GM23338 (cell line): ENCODE results near the gene TBCEL. TPM values are rescaled to one million over a fixed set of nuclear protein-coding genes. Genes with fewer than 3 reads are reported as not detected.

Experiments
- ATAC-seq: fragments of 200-7000 bp; cut with Tn5 transposase; 3 replicates; pipeline ENCODE4 v1.9.1; 2020
- DNase-seq: peaks from one replicate; pipeline ENCODE4 v3.0.0-alpha.2; 2015; ENCODE audit warnings: low spot score
- H2AFZ ChIP-seq: fragments of 200-600 bp; sonication (generic); 2 replicates; pipeline ENCODE4 v1.8.0; 2016; ENCODE audit warnings: antibody characterized with exemption, mild to moderate bottlenecking, moderate library complexity
- H3F3A ChIP-seq: fragments of 200-600 bp; sonication (generic); replicated peaks from 2 replicates; pipeline ENCODE4 v1.8.0; 2017; ENCODE audit warnings: antibody characterized with exemption, mixed run types, low read depth
- H3K27ac ChIP-seq: fragments of 200-600 bp; sonication (generic); 2 replicates; pipeline ENCODE4 v1.6.1; 2016; ENCODE audit warnings: low read depth
- H3K27me3 ChIP-seq: fragments of 200-600 bp; sonication (generic); 2 replicates; pipeline ENCODE4 v1.8.0; 2016; ENCODE audit warnings: mild to moderate bottlenecking, mixed run types, moderate library complexity; ENCODE audit not compliant: insufficient read depth
- H3K36me3 ChIP-seq: fragments of 200-600 bp; sonication (generic); 2 replicates; pipeline ENCODE4 v1.8.0; 2016; ENCODE audit warnings: mild to moderate bottlenecking; ENCODE audit not compliant: insufficient read depth
- H3K4me1 ChIP-seq: fragments of 200-600 bp; sonication (generic); 2 replicates; pipeline ENCODE4 v1.8.0; 2016; ENCODE audit warnings: mild to moderate bottlenecking, moderate library complexity; ENCODE audit not compliant: insufficient read depth
- H3K4me2 ChIP-seq: fragments of 200-600 bp; sonication (generic); 2 replicates; pipeline ENCODE4 v1.7.1; 2017; ENCODE audit warnings: mixed run types
- H3K4me3 ChIP-seq: fragments of 200-600 bp; sonication (generic); 2 replicates; pipeline ENCODE4 v1.6.1; 2016; ENCODE audit warnings: mixed run types
- H3K79me2 ChIP-seq: fragments of 200-600 bp; sonication (generic); replicated peaks from 2 replicates; pipeline ENCODE4 v1.8.0; 2017; ENCODE audit warnings: mild to moderate bottlenecking; ENCODE audit not compliant: insufficient read depth
- H3K9me2 ChIP-seq: fragments of 200-600 bp; sonication (generic); 2 replicates; pipeline ENCODE4 v1.8.0; 2017; ENCODE audit not compliant: insufficient read depth
- H4K20me1 ChIP-seq: fragments of 200-600 bp; sonication (generic); replicated peaks from 2 replicates; pipeline ENCODE4 v1.8.0; 2017; ENCODE audit warnings: mild to moderate bottlenecking; ENCODE audit not compliant: insufficient read depth
- H3K27ac Mint-ChIP-seq: 2 replicates; pipeline ENCODE4 v1.8.0; 2020; ENCODE audit warnings: inconsistent platforms, mild to moderate bottlenecking, moderate library complexity, mixed read lengths
- H3K27me3 Mint-ChIP-seq: 3 replicates; pipeline ENCODE4 v1.8.0; 2022; ENCODE audit warnings: low read depth, mild to moderate bottlenecking, moderate library complexity, mixed read lengths, inconsistent platforms; ENCODE audit not compliant: insufficient read depth, poor library complexity
- H3K36me3 Mint-ChIP-seq: 3 replicates; pipeline ENCODE4 v1.8.0; 2021; ENCODE audit warnings: low read depth, mild to moderate bottlenecking, inconsistent platforms, moderate library complexity, mixed read lengths
- H3K4me1 Mint-ChIP-seq: 3 replicates; pipeline ENCODE4 v1.8.0; 2020; ENCODE audit warnings: mild to moderate bottlenecking, inconsistent platforms, mixed read lengths
- H3K4me3 Mint-ChIP-seq: 3 replicates; pipeline ENCODE4 v1.8.0; 2021; ENCODE audit warnings: moderate library complexity, mild to moderate bottlenecking, inconsistent platforms, mixed read lengths
- H3K9me3 Mint-ChIP-seq: 3 replicates; pipeline ENCODE4 v1.8.0; 2020; ENCODE audit warnings: moderate library complexity, mild to moderate bottlenecking, inconsistent platforms, mixed read lengths
- CREB1 ChIP-seq: fragments of 250-450 bp; sonication (Bioruptor Pico); IDR thresholded peaks from 2 replicates; pipeline ENCODE4 v1.5.0; 2020; ENCODE audit warnings: low read depth, mild to moderate bottlenecking, moderate library complexity
- EZH2 ChIP-seq: fragments of 200-600 bp; sonication (generic); IDR thresholded peaks from one replicate; pipeline ENCODE4 v1.8.0; 2017; ENCODE audit warnings: antibody characterized with exemption, mild to moderate bottlenecking, low read depth; ENCODE audit not compliant: unreplicated experiment
- EZH2phosphoT487 ChIP-seq: fragments of 200-600 bp; sonication (generic); IDR thresholded peaks from one replicate; pipeline ENCODE4 v1.8.1; 2018; ENCODE audit warnings: antibody characterized with exemption; ENCODE audit not compliant: unreplicated experiment
- JUNB ChIP-seq: IDR thresholded peaks from one replicate; pipeline ENCODE4 v1.6.1; 2016; ENCODE audit warnings: antibody characterized with exemption; ENCODE audit not compliant: unreplicated experiment
- NANOG ChIP-seq: IDR thresholded peaks from 2 replicates; pipeline ENCODE4 v1.6.1; 2016; ENCODE audit warnings: antibody characterized with exemption, borderline replicate concordance
- POLR2AphosphoS5 ChIP-seq: IDR thresholded peaks from 2 replicates; pipeline ENCODE4 v1.6.1; 2016; ENCODE audit warnings: antibody characterized with exemption, low read depth
- STAT1 ChIP-seq: IDR thresholded peaks from one replicate; pipeline ENCODE4 v1.6.1; 2016; ENCODE audit warnings: antibody characterized with exemption; ENCODE audit not compliant: unreplicated experiment
- ZNF114 ChIP-seq: fragments of 250-450 bp; sonication (Bioruptor Pico); IDR thresholded peaks from 2 replicates; pipeline ENCODE4 v1.5.0; 2020; ENCODE audit warnings: mild to moderate bottlenecking, moderate library complexity
- ZNF331 ChIP-seq: fragments of 250-450 bp; sonication (Bioruptor Pico); IDR thresholded peaks from 2 replicates; pipeline ENCODE4 v1.5.0; 2020; ENCODE audit warnings: low read depth, mild to moderate bottlenecking, moderate library complexity
- polyA plus RNA-seq: library from polyadenylated mRNA; unstranded; fragments of >200 nt; fragmentation: Nextera tagmentation; extraction: Ambion mirVana; gene quantifications from 2 replicates; pipeline ENCODE4 v1.2.1, GENCODE V29; 2016
- total RNA-seq: library from RNA; depleted of rRNA; stranded (reverse); fragments of >200 nt; shearing (Covaris generic); gene quantifications from 2 replicates; pipeline ENCODE4 v1.2.3, GENCODE V29; 2014
- TF ChIP-seq, protein P1 (sequence below): IDR thresholded peaks from 2 replicates; pipeline ENCODE4 v1.6.1; 2016; ENCODE audit warnings: antibody characterized with exemption
- TF ChIP-seq, protein P2 (sequence below): IDR thresholded peaks from one replicate; pipeline ENCODE4 v1.6.1; 2018; ENCODE audit warnings: antibody characterized with exemption; ENCODE audit not compliant: unreplicated experiment
- TF ChIP-seq, protein P3 (sequence below), 2 experiments: fragments of 200-600 bp in 1 of 2; sonication (generic) in 1 of 2; conservative IDR thresholded peaks; 2 replicates each; pipeline versions ENCODE4 v1.5.1 to v1.6.1; 2016 to 2017; ENCODE audit warnings: antibody characterized with exemption in 2 of 2, low read depth in 2 of 2, mild to moderate bottlenecking in 2 of 2, moderate library complexity in 1 of 2
- TF ChIP-seq, protein P4 (sequence below): fragments of 250-450 bp; sonication (Bioruptor Pico); IDR thresholded peaks from 2 replicates; pipeline ENCODE4 v1.5.0; 2020; ENCODE audit warnings: mild to moderate bottlenecking, moderate library complexity

Gene TBCEL
- total and polyA plus RNA-seq, 2 experiments from 2014 or later = 5.4 to 16.2 TPM

DNA sequence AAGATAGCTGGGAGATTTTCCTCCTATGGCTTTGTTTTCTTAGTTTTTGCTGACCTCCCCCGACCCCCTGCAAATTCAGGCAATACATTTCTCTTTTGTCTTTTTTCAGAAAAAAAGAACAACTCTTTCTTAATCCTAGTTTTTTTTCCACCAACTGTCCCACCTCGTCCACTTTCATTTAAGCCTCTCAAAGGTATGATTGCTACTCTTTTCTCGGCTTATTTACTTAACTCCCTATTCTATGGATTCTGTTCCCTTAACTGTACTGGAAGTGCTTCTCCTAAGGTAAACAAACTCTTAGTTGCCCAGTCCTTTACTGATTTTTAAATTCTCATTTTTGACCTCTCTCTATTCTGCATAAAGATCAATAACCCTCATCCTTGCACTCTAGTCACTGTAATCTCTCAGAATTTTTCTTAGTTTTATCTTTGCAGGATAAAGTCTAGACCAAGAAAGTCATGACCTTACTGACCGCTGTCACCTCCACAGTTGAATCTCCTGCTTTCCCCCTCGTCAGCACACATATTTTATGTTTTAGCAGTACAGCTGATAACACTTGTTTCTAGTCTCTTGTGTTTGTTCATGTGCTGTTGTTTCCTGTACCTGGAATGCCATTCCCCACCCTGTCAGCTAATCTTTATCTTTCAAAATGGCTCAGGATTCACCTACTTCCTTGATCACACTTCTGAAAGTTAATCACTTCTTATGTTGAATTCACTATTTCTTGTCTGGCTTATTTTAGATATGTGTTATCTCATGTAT is 14.9 kb downstream of the TBCEL start:
- Mint-ChIP-seq H3K36me3 (no peaks in the 10 kb centered on the region), H3K9me3 (no peaks in the 10 kb centered on the region), H3K4me1 (peaks cover 72% of the 10 kb centered on the region), H3K27me3 (no peaks in the 10 kb centered on the region), H3K27ac (peak overlapping the region; percentile 70), H3K4me3 (peak overlapping the region; percentile 7; the same call in 2 of the 3 replicates)
- H4K20me1 ChIP-seq = no peaks in the 10 kb centered on the region
- no peak for TF ChIP-seq POLR2AphosphoS5
- TF ChIP-seq JUNB = no peak
- TF ChIP-seq, protein P1, sequence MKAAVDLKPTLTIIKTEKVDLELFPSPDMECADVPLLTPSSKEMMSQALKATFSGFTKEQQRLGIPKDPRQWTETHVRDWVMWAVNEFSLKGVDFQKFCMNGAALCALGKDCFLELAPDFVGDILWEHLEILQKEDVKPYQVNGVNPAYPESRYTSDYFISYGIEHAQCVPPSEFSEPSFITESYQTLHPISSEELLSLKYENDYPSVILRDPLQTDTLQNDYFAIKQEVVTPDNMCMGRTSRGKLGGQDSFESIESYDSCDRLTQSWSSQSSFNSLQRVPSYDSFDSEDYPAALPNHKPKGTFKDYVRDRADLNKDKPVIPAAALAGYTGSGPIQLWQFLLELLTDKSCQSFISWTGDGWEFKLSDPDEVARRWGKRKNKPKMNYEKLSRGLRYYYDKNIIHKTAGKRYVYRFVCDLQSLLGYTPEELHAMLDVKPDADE = no peak
- no peak for TF ChIP-seq NANOG
- TF ChIP-seq EZH2 = no peak
- TF ChIP-seq ZNF114 = no peak
- TF ChIP-seq, protein P2, sequence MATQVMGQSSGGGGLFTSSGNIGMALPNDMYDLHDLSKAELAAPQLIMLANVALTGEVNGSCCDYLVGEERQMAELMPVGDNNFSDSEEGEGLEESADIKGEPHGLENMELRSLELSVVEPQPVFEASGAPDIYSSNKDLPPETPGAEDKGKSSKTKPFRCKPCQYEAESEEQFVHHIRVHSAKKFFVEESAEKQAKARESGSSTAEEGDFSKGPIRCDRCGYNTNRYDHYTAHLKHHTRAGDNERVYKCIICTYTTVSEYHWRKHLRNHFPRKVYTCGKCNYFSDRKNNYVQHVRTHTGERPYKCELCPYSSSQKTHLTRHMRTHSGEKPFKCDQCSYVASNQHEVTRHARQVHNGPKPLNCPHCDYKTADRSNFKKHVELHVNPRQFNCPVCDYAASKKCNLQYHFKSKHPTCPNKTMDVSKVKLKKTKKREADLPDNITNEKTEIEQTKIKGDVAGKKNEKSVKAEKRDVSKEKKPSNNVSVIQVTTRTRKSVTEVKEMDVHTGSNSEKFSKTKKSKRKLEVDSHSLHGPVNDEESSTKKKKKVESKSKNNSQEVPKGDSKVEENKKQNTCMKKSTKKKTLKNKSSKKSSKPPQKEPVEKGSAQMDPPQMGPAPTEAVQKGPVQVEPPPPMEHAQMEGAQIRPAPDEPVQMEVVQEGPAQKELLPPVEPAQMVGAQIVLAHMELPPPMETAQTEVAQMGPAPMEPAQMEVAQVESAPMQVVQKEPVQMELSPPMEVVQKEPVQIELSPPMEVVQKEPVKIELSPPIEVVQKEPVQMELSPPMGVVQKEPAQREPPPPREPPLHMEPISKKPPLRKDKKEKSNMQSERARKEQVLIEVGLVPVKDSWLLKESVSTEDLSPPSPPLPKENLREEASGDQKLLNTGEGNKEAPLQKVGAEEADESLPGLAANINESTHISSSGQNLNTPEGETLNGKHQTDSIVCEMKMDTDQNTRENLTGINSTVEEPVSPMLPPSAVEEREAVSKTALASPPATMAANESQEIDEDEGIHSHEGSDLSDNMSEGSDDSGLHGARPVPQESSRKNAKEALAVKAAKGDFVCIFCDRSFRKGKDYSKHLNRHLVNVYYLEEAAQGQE = no peak
- TF ChIP-seq ZNF331 (CRISPR knock-in tag) = no peak
- no peak for TF ChIP-seq CREB1
- TF ChIP-seq, protein P3, sequence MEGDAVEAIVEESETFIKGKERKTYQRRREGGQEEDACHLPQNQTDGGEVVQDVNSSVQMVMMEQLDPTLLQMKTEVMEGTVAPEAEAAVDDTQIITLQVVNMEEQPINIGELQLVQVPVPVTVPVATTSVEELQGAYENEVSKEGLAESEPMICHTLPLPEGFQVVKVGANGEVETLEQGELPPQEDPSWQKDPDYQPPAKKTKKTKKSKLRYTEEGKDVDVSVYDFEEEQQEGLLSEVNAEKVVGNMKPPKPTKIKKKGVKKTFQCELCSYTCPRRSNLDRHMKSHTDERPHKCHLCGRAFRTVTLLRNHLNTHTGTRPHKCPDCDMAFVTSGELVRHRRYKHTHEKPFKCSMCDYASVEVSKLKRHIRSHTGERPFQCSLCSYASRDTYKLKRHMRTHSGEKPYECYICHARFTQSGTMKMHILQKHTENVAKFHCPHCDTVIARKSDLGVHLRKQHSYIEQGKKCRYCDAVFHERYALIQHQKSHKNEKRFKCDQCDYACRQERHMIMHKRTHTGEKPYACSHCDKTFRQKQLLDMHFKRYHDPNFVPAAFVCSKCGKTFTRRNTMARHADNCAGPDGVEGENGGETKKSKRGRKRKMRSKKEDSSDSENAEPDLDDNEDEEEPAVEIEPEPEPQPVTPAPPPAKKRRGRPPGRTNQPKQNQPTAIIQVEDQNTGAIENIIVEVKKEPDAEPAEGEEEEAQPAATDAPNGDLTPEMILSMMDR (conservative IDR thresholded peaks at IDR 0.05; ENCODE audit: low read depth in 2 of 2) = no peak
- TF ChIP-seq STAT1 = no peak
- no peak for TF ChIP-seq EZH2phosphoT487
- TF ChIP-seq, protein P4, sequence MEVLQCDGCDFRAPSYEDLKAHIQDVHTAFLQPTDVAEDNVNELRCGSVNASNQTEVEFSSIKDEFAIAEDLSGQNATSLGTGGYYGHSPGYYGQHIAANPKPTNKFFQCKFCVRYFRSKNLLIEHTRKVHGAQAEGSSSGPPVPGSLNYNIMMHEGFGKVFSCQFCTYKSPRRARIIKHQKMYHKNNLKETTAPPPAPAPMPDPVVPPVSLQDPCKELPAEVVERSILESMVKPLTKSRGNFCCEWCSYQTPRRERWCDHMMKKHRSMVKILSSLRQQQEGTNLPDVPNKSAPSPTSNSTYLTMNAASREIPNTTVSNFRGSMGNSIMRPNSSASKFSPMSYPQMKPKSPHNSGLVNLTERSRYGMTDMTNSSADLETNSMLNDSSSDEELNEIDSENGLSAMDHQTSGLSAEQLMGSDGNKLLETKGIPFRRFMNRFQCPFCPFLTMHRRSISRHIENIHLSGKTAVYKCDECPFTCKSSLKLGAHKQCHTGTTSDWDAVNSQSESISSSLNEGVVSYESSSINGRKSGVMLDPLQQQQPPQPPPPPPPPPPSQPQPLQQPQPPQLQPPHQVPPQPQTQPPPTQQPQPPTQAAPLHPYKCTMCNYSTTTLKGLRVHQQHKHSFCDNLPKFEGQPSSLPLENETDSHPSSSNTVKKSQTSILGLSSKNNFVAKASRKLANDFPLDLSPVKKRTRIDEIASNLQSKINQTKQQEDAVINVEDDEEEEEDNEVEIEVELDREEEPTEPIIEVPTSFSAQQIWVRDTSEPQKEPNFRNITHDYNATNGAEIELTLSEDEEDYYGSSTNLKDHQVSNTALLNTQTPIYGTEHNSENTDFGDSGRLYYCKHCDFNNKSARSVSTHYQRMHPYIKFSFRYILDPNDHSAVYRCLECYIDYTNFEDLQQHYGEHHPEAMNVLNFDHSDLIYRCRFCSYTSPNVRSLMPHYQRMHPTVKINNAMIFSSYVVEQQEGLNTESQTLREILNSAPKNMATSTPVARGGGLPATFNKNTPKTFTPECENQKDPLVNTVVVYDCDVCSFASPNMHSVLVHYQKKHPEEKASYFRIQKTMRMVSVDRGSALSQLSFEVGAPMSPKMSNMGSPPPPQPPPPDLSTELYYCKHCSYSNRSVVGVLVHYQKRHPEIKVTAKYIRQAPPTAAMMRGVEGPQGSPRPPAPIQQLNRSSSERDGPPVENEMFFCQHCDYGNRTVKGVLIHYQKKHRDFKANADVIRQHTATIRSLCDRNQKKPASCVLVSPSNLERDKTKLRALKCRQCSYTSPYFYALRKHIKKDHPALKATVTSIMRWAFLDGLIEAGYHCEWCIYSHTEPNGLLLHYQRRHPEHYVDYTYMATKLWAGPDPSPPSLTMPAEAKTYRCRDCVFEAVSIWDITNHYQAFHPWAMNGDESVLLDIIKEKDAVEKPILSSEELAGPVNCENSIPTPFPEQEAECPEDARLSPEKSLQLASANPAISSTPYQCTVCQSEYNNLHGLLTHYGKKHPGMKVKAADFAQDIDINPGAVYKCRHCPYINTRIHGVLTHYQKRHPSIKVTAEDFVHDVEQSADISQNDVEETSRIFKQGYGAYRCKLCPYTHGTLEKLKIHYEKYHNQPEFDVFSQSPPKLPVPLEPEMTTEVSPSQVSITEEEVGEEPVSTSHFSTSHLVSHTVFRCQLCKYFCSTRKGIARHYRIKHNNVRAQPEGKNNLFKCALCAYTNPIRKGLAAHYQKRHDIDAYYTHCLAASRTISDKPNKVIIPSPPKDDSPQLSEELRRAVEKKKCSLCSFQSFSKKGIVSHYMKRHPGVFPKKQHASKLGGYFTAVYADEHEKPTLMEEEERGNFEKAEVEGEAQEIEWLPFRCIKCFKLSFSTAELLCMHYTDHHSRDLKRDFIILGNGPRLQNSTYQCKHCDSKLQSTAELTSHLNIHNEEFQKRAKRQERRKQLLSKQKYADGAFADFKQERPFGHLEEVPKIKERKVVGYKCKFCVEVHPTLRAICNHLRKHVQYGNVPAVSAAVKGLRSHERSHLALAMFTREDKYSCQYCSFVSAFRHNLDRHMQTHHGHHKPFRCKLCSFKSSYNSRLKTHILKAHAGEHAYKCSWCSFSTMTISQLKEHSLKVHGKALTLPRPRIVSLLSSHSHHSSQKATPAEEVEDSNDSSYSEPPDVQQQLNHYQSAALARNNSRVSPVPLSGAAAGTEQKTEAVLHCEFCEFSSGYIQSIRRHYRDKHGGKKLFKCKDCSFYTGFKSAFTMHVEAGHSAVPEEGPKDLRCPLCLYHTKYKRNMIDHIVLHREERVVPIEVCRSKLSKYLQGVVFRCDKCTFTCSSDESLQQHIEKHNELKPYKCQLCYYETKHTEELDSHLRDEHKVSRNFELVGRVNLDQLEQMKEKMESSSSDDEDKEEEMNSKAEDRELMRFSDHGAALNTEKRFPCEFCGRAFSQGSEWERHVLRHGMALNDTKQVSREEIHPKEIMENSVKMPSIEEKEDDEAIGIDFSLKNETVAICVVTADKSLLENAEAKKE = no peak
- peak overlapping the region; percentile 51 for H3K27ac ChIP-seq
- no peak overlapping the region for H3K4me3 ChIP-seq
- no peak; the same call in 2 of the 3 replicates for ATAC-seq
- no peaks in the 10 kb centered on the region for H3F3A ChIP-seq
- DNase-seq = no peak
- H3K9me2 ChIP-seq = no peaks in the 10 kb centered on the region
- peak overlapping the region; percentile 55 for H3K4me2 ChIP-seq
- no peaks in the 10 kb centered on the region for H3K27me3 ChIP-seq
- H3K36me3 ChIP-seq = no peaks in the 10 kb centered on the region
- peaks cover 42% of the 10 kb centered on the region for H3K4me1 ChIP-seq
- peaks cover 70% of the 10 kb centered on the region for H3K79me2 ChIP-seq
- no peak overlapping the region for H2AFZ ChIP-seq
